Choroid plexus epithelial cell (primary cell): ENCODE data around the gene NR1H2.

ENCODE experiments used
- DNase-seq: peaks from one replicate; pipeline ENCODE4 v3.0.0-alpha.2; 2010; ENCODE audit warnings: low read depth
- H3K4me3 ChIP-seq: 2 replicates; pipeline ENCODE4 v1.5.1; 2011; ENCODE audit warnings: low read depth, mild to moderate bottlenecking, control low read depth, low read length, moderate library complexity
- CTCF ChIP-seq: conservative IDR thresholded peaks from 2 replicates; pipeline ENCODE4 v1.5.1; 2011; ENCODE audit warnings: low read depth, mild to moderate bottlenecking, control low read depth, inconsistent platforms, low read length, moderate library complexity

NR1H2 gene

GRCh38 chr19:50413531-50413930 lies 37.3 kb downstream of the NR1H2 start:
- no peak for DNase-seq
- H3K4me3 ChIP-seq = no peak overlapping the region
- TF ChIP-seq CTCF = no peak

GRCh38 chr19:50414864-50415660 lies 38.8 kb downstream of the NR1H2 start:
- H3K4me3 ChIP-seq = no peak overlapping the region
- peak; percentile 87 for TF ChIP-seq CTCF
- peak; percentile 74 for DNase-seq

GRCh38 chr19:50415661-50416033 lies 39.4 kb downstream of the NR1H2 start:
- DNase-seq = no peak
- no peak overlapping the region for H3K4me3 ChIP-seq
- TF ChIP-seq CTCF = no peak

GRCh38 chr19:50416034-50416977 lies 40.0 kb downstream of the NR1H2 start:
- H3K4me3 ChIP-seq = no peak overlapping the region
- TF ChIP-seq CTCF = no peak
- DNase-seq = no peak

- DNase-seq = no peak
- no peak overlapping the region for H3K4me3 ChIP-seq
- TF ChIP-seq CTCF = no peak
These were observed 41.1 kb downstream of the NR1H2 start for GRCh38 chr19:50417111-50418081.

- H3K4me3 ChIP-seq = no peak within 1 kb of the TSS
- TF ChIP-seq CTCF = no peak
- no peak for DNase-seq
These were observed 42.1 kb downstream of the NR1H2 start, which contains the start of gene SPIB for GRCh38 chr19:50418176-50419021. Gene SPIB (plus strand): TSS chr19:50418938. CDS start chr19:50418963, 25 bp downstream.
